AG04450 (cell line): Measurements from ENCODE around the gene ZNF17. TPM values are rescaled to one million over a fixed set of nuclear protein-coding genes. Genes with fewer than 3 reads are reported as not detected.
A peak's percentile ranks its signal among the peaks of the same experiment; 100 is the strongest.

Source experiments
- CTCF ChIA-PET: fragments of 300-600, 350-600 bp; formaldehyde crosslinking; extraction: SDS; loops from one replicate; lab custom pipeline; 2022; ENCODE audit warnings: antibody characterized with exemption, inconsistent platforms; lab: Charles Lee
- POLR2A ChIA-PET: fragments of 350-600 bp; formaldehyde crosslinking; extraction: SDS; loops from one replicate; lab custom pipeline; 2021; ENCODE audit warnings: antibody characterized with exemption, inconsistent platforms; lab: Yijun Ruan, JAX
- DNase-seq: peaks from one replicate; pipeline ENCODE4 v3.0.0-alpha.2; 2011; ENCODE audit warnings: low read depth, low spot score
- H3K27ac ChIP-seq: one replicate; pipeline ENCODE4 v1.5.1; 2012; ENCODE audit warnings: low read depth, low read length, control low read depth
- H3K27me3 ChIP-seq: one replicate; pipeline ENCODE4 v1.6.0; 2012; ENCODE audit warnings: low read length; ENCODE audit not compliant: control insufficient read depth, insufficient read depth
- H3K4me3 ChIP-seq: 2 replicates; pipeline ENCODE4 v1.5.1; 2011; ENCODE audit warnings: mild to moderate bottlenecking, low read depth, low read length, control low read depth
- H3K9me3 ChIP-seq: 2 replicates; pipeline ENCODE4 v1.5.1; 2012; ENCODE audit warnings: low read length; ENCODE audit not compliant: control insufficient read depth, insufficient read depth
- CTCF ChIP-seq: IDR thresholded peaks from 2 replicates; pipeline ENCODE4 v1.5.1; 2011; ENCODE audit warnings: low read depth, low read length, control low read depth, inconsistent platforms
- polyA plus RNA-seq: library from polyadenylated mRNA; depleted of rRNA; stranded (reverse); fragments of >200 nt; gene quantifications from 2 replicates; pipeline ENCODE4 v1.2.3, GENCODE V29; 2011

ZNF17 gene
- polyA plus RNA-seq, 1 experiment, result 6.4 TPM

- no peak overlapping the region for H3K27ac ChIP-seq
- no peak overlapping the region for H3K4me3 ChIP-seq
- ChIA-PET POLR2A (no interaction called here), CTCF (no interaction called here)
- no peaks in the 10 kb centered on the region for H3K27me3 ChIP-seq
- DNase-seq, result no peak
- peaks cover 24% of the 10 kb centered on the region for H3K9me3 ChIP-seq
- no peak for TF ChIP-seq CTCF
These were observed 30.0 kb upstream of the ZNF17 start for GRCh38 chr19:57380923-57381322.

- no peak for TF ChIP-seq CTCF
- Histone ChIP-seq H3K4me3 (no peak overlapping the region), H3K27ac (no peak overlapping the region), H3K9me3 (peaks cover 7% of the 10 kb centered on the region; the same call in 1 of the 2 replicates), H3K27me3 (no peaks in the 10 kb centered on the region)
- POLR2A ChIA-PET, result no interaction called here
- CTCF ChIA-PET, result interaction anchor here (1.0 to 1.6 kb wide), 2 partner anchors 24 to 772 kb away, joined by 3 to 5 read pairs; no protein-coding TSS in a partner anchor
- no peak for DNase-seq
These were observed 28.0 kb upstream of the ZNF17 start for GRCh38 chr19:57382806-57383488.

- Histone ChIP-seq H3K4me3 (peak overlapping the region; percentile 21), H3K27me3 (no peaks in the 10 kb centered on the region), H3K9me3 (no peaks in the 10 kb centered on the region; the same call in 1 of the 2 replicates), H3K27ac (peak overlapping the region; percentile 55)
- TF ChIP-seq CTCF, result no peak
- DNase-seq, result no peak
- ChIA-PET CTCF (interaction anchor here (0.7 to 1.5 kb wide), 2 partner anchors 17 to 24 kb away, joined by 3 to 10 read pairs; no protein-coding TSS in a partner anchor), POLR2A (interaction anchor here (0.6 to 1.6 kb wide), 6 partner anchors 10 to 782 kb away, joined by 3 to 6 read pairs (median 4); partner anchors contain the start of genes TRAPPC2B and ZNF547)
These were observed 21.7 kb upstream of the ZNF17 start for GRCh38 chr19:57389194-57389729.

- Histone ChIP-seq H3K27me3 (no peaks in the 10 kb centered on the region), H3K27ac (peak within 1 kb of the TSS; percentile 98), H3K9me3 (no peaks in the 10 kb centered on the region; the same call in 1 of the 2 replicates), H3K4me3 (peak within 1 kb of the TSS; percentile 93)
- TF ChIP-seq CTCF, result peak; percentile 31
- ChIA-PET POLR2A (interaction anchor here (0.6 to 1.6 kb wide), 7 partner anchors 11 to 781 kb away, joined by 3 to 6 read pairs (median 3); partner anchors contain the start of genes TRAPPC2B, ZNF154 and ZNF547), CTCF (interaction anchor here (0.7 to 1.5 kb wide), 2 partner anchors 16 to 24 kb away, joined by 3 to 10 read pairs; no protein-coding TSS in a partner anchor)
- DNase-seq, result peak; percentile 99
These were observed 21.0 kb upstream of the ZNF17 start, which contains the start of gene ZNF548 for GRCh38 chr19:57389730-57390598. Gene ZNF548, plus strand, starts transcription at chr19:57389854. Its CDS starts 246 bp downstream, at chr19:57390100.
